SU-DHL-6 (cell line): ENCODE data around the gene ETFDH.

ENCODE experiments used
- CTCF ChIP-seq: fragments of 200-600 bp; sonication (generic); IDR thresholded peaks from one replicate; pipeline ENCODE4 v1.5.1; 2017; ENCODE audit warnings: antibody characterized with exemption, mild to moderate bottlenecking, low read length, moderate library complexity; ENCODE audit not compliant: insufficient read depth, poor library complexity, severe bottlenecking
- EZH2phosphoT487 ChIP-seq: fragments of 200-600 bp; sonication (generic), shearing (Covaris generic); conservative IDR thresholded peaks from 2 replicates; pipeline ENCODE4 v1.6.1; 2018; ENCODE audit warnings: mild to moderate bottlenecking, antibody characterized with exemption, low read length, moderate library complexity, mixed read lengths

- no peak for TF ChIP-seq CTCF
- no peak for TF ChIP-seq EZH2phosphoT487
Measured at GRCh38 chr4:158666892-158667291, 5.2 kb upstream of the ETFDH start.
